HG03439 (cell line): Measurements from ENCODE around the gene FBXO33.

ENCODE experiments used
- ATAC-seq: cut with Tn5 transposase; IDR thresholded peaks from one replicate; pipeline ENCODE4 v1.9.1; 2021; ENCODE audit warnings: mild to moderate bottlenecking, moderate library complexity; ENCODE audit not compliant: unreplicated experiment

Gene FBXO33

GRCh38 chr14:39431416-39432178 lies 636 bp downstream of the FBXO33 start:
- peak; percentile 21 for ATAC-seq

- no peak for ATAC-seq
These were observed 1.3 kb downstream of the FBXO33 start for GRCh38 chr14:39430762-39431415.

GRCh38 chr14:39428118-39428517 lies 4.1 kb downstream of the FBXO33 start:
- no peak for ATAC-seq

GRCh38 chr14:39426605-39427004 lies 5.6 kb downstream of the FBXO33 start:
- ATAC-seq: no peak

GRCh38 chr14:39425947-39426346 lies 6.3 kb downstream of the FBXO33 start:
- ATAC-seq: no peak

GRCh38 chr14:39423793-39424192 lies 8.4 kb downstream of the FBXO33 start:
- no peak for ATAC-seq

GRCh38 chr14:39422243-39422642 lies 10.0 kb downstream of the FBXO33 start:
- ATAC-seq: no peak

- no peak for ATAC-seq
These were observed 13.0 kb downstream of the FBXO33 start for GRCh38 chr14:39419272-39419671.

- no peak for ATAC-seq
These were observed 15.2 kb downstream of the FBXO33 start for GRCh38 chr14:39417014-39417413.

- no peak for ATAC-seq
These were observed 16.2 kb downstream of the FBXO33 start for GRCh38 chr14:39416072-39416471.

GRCh38 chr14:39406560-39406959 lies 25.7 kb downstream of the FBXO33 start:
- ATAC-seq: no peak

GRCh38 chr14:39398382-39398781 lies 33.9 kb downstream of the FBXO33 start:
- ATAC-seq: no peak

- ATAC-seq: no peak
These were observed 35.8 kb downstream of the FBXO33 start for GRCh38 chr14:39396448-39396847.

GRCh38 chr14:39395555-39396254 lies 36.5 kb downstream of the FBXO33 start:
- ATAC-seq: no peak

- ATAC-seq: no peak
These were observed 38.9 kb downstream of the FBXO33 start for GRCh38 chr14:39393289-39393688.

- no peak for ATAC-seq
These were observed 48.1 kb downstream of the FBXO33 start for GRCh38 chr14:39384177-39384576.

GRCh38 chr14:39383741-39384140 lies 48.5 kb downstream of the FBXO33 start:
- ATAC-seq: no peak

GRCh38 chr14:39383026-39383660 lies 49.1 kb downstream of the FBXO33 start:
- no peak for ATAC-seq

GRCh38 chr14:39382463-39382862 lies 49.8 kb downstream of the FBXO33 start:
- ATAC-seq: no peak

- no peak for ATAC-seq
These were observed 50.9 kb downstream of the FBXO33 start for GRCh38 chr14:39381366-39381765.

GRCh38 chr14:39376667-39377403 lies 55.4 kb downstream of the FBXO33 start:
- no peak for ATAC-seq
